PFSK-1 (cell line): ENCODE measurements around the gene TP53I11.

Source experiments
- FOXP2 ChIP-seq: optimal IDR thresholded peaks from 2 replicates; pipeline ENCODE3; 2011; ENCODE audit warnings: borderline replicate concordance, control low read depth, inconsistent platforms; ENCODE audit not compliant: insufficient read depth; ENCODE audit errors: extremely low read length, extremely low read depth
- POLR2AphosphoS5 ChIP-seq: IDR thresholded peaks from 2 replicates; pipeline ENCODE4 v1.6.1; 2012; ENCODE audit warnings: low read depth, mild to moderate bottlenecking, control low read depth, low read length, moderate library complexity
- SIN3A ChIP-seq: IDR thresholded peaks from 2 replicates; pipeline ENCODE4 v1.6.1; 2012; ENCODE audit warnings: mild to moderate bottlenecking, low read length, moderate library complexity, borderline replicate concordance; ENCODE audit not compliant: insufficient read depth
- TAF1 ChIP-seq: IDR thresholded peaks from 2 replicates; pipeline ENCODE4 v1.6.1; 2012; ENCODE audit warnings: low read length, control low read depth, borderline replicate concordance; ENCODE audit not compliant: insufficient read depth
- TF ChIP-seq, protein P1 (sequence below), 2 experiments: IDR thresholded peaks; 2 replicates each; pipeline versions ENCODE4 v1.6.1 to v1.8.0; 2011 to 2012; ENCODE audit warnings: low read depth in 2 of 2, low read length in 2 of 2, control low read depth in 1 of 2, inconsistent platforms in 1 of 2, mild to moderate bottlenecking in 1 of 2, moderate library complexity in 1 of 2; ENCODE audit not compliant: insufficient read depth in 1 of 2

DNA sequence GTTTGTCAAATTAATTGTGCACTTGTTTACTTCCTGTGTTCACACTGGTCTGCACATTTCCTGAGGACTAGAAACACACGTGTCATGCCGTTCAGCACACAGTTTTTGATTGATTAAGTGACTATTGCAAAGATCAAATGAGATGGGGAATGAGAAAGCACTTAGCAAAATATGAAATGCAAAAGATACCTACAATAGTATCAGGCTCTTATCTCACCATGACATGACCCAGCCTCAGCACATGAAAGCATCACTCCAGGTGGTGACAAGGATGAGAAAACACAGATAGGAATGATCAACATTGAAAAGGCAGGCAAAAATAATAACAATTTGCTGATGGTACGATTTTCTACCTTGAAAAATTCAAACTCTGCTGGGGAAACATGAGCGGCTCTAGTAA lies 42.1 kb upstream of the TP53I11 start:
- TF ChIP-seq POLR2AphosphoS5 (no peak), TAF1 (no peak), SIN3A (no peak), FOXP2 (no peak)
- TF ChIP-seq, protein P1, sequence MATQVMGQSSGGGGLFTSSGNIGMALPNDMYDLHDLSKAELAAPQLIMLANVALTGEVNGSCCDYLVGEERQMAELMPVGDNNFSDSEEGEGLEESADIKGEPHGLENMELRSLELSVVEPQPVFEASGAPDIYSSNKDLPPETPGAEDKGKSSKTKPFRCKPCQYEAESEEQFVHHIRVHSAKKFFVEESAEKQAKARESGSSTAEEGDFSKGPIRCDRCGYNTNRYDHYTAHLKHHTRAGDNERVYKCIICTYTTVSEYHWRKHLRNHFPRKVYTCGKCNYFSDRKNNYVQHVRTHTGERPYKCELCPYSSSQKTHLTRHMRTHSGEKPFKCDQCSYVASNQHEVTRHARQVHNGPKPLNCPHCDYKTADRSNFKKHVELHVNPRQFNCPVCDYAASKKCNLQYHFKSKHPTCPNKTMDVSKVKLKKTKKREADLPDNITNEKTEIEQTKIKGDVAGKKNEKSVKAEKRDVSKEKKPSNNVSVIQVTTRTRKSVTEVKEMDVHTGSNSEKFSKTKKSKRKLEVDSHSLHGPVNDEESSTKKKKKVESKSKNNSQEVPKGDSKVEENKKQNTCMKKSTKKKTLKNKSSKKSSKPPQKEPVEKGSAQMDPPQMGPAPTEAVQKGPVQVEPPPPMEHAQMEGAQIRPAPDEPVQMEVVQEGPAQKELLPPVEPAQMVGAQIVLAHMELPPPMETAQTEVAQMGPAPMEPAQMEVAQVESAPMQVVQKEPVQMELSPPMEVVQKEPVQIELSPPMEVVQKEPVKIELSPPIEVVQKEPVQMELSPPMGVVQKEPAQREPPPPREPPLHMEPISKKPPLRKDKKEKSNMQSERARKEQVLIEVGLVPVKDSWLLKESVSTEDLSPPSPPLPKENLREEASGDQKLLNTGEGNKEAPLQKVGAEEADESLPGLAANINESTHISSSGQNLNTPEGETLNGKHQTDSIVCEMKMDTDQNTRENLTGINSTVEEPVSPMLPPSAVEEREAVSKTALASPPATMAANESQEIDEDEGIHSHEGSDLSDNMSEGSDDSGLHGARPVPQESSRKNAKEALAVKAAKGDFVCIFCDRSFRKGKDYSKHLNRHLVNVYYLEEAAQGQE (IDR thresholded peaks at IDR 0.05; ENCODE audit: insufficient read depth in 1 of 2, low read depth in 2 of 2, low read length in 2 of 2), result no peak
